ENCODE measurements around the gene CDIP1. TPM values are rescaled to one million over a fixed set of nuclear protein-coding genes. Genes with fewer than 3 reads are reported as not detected.

The CDIP1 gene
- total RNA-seq, 2 donors from 2014 or later: 12.9 to 23.3 TPM

DNA sequence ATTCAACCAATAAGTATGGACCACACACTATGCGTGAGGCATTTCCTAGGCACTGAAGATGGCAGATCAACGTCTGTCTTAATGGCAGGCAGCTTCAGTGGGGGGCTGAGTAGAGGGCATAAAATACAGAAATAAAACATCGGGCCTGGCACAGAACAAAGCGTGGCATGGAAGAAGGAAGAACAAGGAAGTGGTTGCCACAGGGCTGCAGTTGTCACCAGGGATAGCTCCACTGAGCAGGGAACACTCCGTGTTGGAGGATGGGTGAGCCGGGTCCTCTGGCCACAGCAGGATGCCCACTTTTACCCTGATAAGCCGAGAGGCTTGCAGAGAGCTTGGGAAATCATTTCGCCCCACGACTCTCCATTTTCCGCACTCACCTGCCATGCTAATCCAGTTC, 6.3 kb downstream of the CDIP1 start:
- H3K27me3 ChIP-seq: no peaks in the 10 kb centered on the region
- H3K9me3 ChIP-seq: no peaks in the 10 kb centered on the region
- no peak for DNase-seq
- H3K4me3 ChIP-seq: no peak overlapping the region
- H3K4me1 ChIP-seq: peaks cover 64% of the 10 kb centered on the region
- intact Hi-C loops (cut with DNase I): no loop called here
- TF ChIP-seq, protein P1, sequence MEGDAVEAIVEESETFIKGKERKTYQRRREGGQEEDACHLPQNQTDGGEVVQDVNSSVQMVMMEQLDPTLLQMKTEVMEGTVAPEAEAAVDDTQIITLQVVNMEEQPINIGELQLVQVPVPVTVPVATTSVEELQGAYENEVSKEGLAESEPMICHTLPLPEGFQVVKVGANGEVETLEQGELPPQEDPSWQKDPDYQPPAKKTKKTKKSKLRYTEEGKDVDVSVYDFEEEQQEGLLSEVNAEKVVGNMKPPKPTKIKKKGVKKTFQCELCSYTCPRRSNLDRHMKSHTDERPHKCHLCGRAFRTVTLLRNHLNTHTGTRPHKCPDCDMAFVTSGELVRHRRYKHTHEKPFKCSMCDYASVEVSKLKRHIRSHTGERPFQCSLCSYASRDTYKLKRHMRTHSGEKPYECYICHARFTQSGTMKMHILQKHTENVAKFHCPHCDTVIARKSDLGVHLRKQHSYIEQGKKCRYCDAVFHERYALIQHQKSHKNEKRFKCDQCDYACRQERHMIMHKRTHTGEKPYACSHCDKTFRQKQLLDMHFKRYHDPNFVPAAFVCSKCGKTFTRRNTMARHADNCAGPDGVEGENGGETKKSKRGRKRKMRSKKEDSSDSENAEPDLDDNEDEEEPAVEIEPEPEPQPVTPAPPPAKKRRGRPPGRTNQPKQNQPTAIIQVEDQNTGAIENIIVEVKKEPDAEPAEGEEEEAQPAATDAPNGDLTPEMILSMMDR (IDR thresholded peaks at IDR 0.05): no peak
- no peak for TF ChIP-seq POLR2A (IDR thresholded peaks at IDR 0.05)
- peak overlapping the region in 1 of 4 donors; percentile 1 for H3K27ac ChIP-seq
- no peaks in the 10 kb centered on the region for H3K36me3 ChIP-seq (replicated peaks in 1 of 2; ENCODE audit: insufficient read depth in 1 of 2, low read depth in 2 of 2)
- no peak for ATAC-seq
- 87 to 93% methylated on average over 9 to 10 of the region's 10 CpGs for WGBS, 2 donors

GRCh38 chr16:4531811-4532210, 6.8 kb downstream of the CDIP1 start:
- ATAC-seq (no peak), DNase-seq (no peak)
- intact Hi-C loops (cut with DNase I): no loop called here
- H3K9me3 ChIP-seq: no peaks in the 10 kb centered on the region
- H3K4me1 ChIP-seq: peaks cover 60% of the 10 kb centered on the region
- no peaks in the 10 kb centered on the region for H3K27me3 ChIP-seq
- no peaks in the 10 kb centered on the region for H3K36me3 ChIP-seq (replicated peaks in 1 of 2; ENCODE audit: insufficient read depth in 1 of 2, low read depth in 2 of 2)
- H3K4me3 ChIP-seq: no peak overlapping the region
- 87 to 90% methylated on average over 7 to 8 of the region's 8 CpGs for WGBS, 2 donors
- H3K27ac ChIP-seq: peak overlapping the region in 3 of 4 donors; percentile 1 to 77 (median 54)
- TF ChIP-seq POLR2A (IDR thresholded peaks at IDR 0.05): no peak
- TF ChIP-seq, protein P1 (IDR thresholded peaks at IDR 0.05): no peak

GRCh38 chr16:4529085-4530060, 9.2 kb downstream of the CDIP1 start:
- peak in 3 of 4 donors; percentile 61 to 73 (median 68) for DNase-seq
- 33 to 41% methylated on average over 13 to 16 of the region's 16 CpGs for WGBS, 2 donors
- TF ChIP-seq POLR2A (IDR thresholded peaks at IDR 0.05): peak in 2 of 3 donors; percentile 29 to 44
- TF ChIP-seq, protein P1 (IDR thresholded peaks at IDR 0.05): peak in 3 of 7 experiments; percentile 8 to 26 (median 15)
- peak overlapping the region; percentile 77 to 87 (median 84) for H3K27ac ChIP-seq
- no peaks in the 10 kb centered on the region for H3K9me3 ChIP-seq
- intact Hi-C loops (cut with DNase I): no loop called here
- peak; percentile 59 for ATAC-seq
- H3K4me3 ChIP-seq: no peak overlapping the region
- no peaks in the 10 kb centered on the region for H3K36me3 ChIP-seq (replicated peaks in 1 of 2; ENCODE audit: insufficient read depth in 1 of 2, low read depth in 2 of 2)
- no peaks in the 10 kb centered on the region for H3K27me3 ChIP-seq
- peaks cover 56% of the 10 kb centered on the region for H3K4me1 ChIP-seq

- 76 to 77% methylated on average over 11 to 13 of the region's 13 CpGs for WGBS, 2 donors
These were observed 12.8 kb downstream of the CDIP1 start for GRCh38 chr16:4525634-4526277.

More at GRCh38 chr16:4525634-4526277, 12.8 kb downstream of the CDIP1 start:
- no peak overlapping the region for H3K4me3 ChIP-seq
- no peaks in the 10 kb centered on the region for H3K27me3 ChIP-seq
- intact Hi-C loops (cut with DNase I): no loop called here
- H3K4me1 ChIP-seq: peaks cover 49% of the 10 kb centered on the region
- no peak for TF ChIP-seq POLR2A (IDR thresholded peaks at IDR 0.05)
- TF ChIP-seq, protein P1 (IDR thresholded peaks at IDR 0.05): no peak
- no peak for DNase-seq
- no peaks in the 10 kb centered on the region for H3K9me3 ChIP-seq
- ATAC-seq: no peak
- H3K36me3 ChIP-seq (replicated peaks in 1 of 2; ENCODE audit: insufficient read depth in 1 of 2, low read depth in 2 of 2): no peaks in the 10 kb centered on the region
- no peak overlapping the region for H3K27ac ChIP-seq

All from body of pancreas (tissue), 4 donors.